Activated T-cell treated with anti-CD3 and anti-CD28 coated beads, Interleukin-2, amount 50 U/mL, for 1 hour (primary cell): ENCODE results near the gene KRTAP10-9.
"Not testable (repeated sequence)": the region's sequence is repeated elsewhere in the genome, so short reads cannot be mapped to it uniquely, and the experiment has no call there.

ENCODE experiments used
- DNase-seq: peaks from one replicate; pipeline ENCODE4 v3.0.0-alpha.2; 2020

KRTAP10-9 gene

DNA sequence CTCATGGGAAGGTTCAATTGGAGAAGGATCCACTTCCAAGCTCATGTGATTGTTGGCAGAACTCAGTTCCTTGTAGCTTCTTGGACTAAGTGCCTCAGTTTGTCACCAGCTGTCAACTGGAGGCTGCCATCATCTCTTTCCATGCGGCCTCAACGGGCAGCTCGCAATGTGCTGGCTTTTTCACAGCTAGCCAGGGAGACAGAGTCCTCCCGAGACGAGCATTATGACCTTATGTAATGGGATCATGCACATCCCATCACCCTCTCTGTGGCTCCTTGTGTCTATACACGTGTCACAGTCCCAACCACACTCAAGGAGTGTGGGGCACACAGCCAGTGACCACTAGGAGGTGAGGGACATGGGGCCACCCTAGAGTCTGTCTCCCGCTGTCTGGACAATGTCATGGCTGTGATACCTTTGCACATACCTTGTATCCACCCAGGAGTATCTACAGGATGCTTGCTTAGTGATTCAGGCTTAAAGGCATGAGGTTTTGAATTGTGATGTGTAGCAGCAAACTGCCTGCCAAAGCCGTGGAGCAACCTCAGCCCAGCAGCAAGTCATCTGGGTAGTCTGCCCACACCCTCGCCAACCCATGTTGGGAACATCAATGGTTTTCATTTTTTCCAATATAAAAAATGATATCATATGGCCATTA lies 30.7 kb upstream of the KRTAP10-9 start:
- DNase-seq = no peak

DNA sequence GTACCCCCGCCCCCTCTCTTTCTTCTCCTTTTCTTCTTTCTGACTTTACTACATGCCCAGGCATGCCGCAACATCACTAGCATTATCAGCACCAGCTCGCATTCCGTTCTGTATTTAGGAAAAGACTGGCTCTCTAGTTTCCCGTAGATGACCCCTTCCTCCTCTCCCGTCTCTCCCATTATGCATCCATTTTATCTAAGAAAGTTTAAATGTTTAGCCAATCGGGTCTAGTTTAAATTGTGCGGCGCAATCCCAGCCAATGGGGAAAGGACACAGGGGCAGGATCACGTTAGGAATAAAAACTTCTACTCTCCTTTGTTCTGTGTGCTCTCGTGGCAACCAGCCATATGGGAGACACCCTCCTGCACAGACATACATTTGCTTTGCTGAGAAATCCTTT lies 28.8 kb upstream of the KRTAP10-9 start:
- DNase-seq = no peak

DNA sequence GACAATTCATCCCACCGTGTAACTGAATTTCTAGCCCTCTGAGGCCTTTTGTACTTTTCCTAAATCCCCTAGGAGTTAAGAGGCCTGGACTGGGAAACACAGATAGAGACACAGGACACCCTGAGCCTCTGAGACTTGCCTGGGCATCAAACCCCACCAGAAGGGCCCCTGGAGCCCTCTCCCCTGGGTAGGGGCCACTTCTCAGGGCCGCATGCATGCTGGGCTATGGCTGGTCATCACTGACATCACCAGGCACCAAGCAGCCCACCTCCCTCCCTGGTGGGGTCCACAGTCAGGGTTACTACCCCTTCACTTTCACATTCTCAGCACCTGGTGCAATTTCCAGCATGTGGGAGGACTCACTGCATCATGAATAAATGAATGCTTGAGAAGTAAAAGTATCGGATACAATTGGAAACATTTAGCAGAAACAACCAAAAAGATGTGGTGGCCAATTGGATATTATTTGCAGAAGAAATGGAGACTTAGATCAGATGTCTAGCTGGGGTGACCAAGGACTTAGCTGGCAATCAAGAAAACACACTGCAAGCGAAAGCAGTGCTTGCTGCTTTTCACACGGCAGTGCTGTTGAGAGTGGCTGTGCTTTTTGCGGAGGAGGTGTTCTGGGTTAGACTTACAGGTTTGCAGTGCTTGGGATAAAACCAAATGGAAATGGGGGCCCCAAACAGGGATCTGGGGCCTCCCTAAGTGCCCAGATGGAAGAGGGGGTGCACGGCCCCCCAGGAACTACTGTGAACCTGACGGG lies 27.4 kb upstream of the KRTAP10-9 start:
- DNase-seq = no peak

DNA sequence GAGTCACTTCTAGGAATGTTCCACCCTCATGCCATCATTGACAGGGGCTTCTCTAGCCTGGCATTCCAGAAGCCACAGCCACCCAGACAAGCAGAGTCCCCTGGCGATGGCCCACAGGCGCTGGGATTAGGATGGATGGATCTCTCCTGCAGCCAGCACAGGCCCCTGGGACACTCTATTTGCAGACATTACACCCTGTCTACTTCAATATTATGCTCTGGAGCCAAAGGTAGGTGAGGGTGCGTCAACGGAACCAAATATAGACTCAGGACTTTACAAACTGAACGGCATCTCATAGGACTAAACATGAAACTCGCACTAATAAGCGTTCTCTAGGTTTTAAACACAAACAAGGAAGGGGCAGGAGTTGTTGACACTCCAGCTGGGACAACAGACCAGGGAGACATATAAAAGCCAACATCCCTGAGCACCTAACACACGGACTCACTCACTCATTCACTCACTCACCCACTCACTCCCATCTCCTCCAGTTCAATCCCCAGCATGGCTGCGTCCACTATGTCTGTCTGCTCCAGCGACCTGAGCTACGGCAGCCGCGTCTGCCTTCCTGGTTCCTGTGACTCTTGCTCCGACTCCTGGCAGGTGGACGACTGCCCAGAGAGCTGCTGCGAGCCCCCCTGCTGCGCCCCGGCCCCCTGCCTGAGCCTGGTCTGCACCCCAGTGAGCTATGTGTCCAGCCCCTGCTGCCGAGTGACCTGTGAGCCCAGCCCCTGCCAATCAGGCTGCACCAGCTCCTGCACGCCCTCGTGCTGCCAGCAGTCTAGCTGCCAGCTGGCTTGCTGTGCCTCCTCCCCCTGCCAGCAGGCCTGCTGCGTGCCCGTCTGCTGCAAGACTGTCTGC lies 26.5 kb upstream of the KRTAP10-9 start, which contains the start of gene KRTAP10-7:
Gene KRTAP10-7, plus strand, starts transcription at position 480 of the 861 bp plus-strand sequence. Its CDS starts 25 bp downstream, at position 505.
- not testable (repeated sequence) for DNase-seq

DNA sequence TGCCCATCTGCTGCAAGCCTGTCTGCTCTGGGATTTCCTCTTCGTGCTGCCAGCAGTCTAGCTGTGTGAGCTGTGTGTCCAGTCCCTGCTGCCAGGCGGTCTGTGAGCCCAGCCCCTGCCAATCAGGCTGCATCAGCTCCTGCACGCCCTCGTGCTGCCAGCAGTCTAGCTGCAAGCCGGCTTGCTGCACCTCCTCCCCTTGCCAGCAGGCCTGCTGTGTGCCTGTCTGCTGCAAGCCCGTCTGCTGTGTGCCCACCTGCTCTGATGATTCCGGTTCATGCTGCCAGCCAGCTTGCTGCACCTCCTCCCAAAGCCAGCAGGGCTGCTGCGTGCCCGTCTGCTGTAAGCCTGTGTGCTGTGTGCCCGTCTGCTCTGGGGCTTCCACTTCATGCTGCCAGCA lies 25.8 kb upstream of the KRTAP10-9 start:
- DNase-seq = not testable (repeated sequence)

DNA sequence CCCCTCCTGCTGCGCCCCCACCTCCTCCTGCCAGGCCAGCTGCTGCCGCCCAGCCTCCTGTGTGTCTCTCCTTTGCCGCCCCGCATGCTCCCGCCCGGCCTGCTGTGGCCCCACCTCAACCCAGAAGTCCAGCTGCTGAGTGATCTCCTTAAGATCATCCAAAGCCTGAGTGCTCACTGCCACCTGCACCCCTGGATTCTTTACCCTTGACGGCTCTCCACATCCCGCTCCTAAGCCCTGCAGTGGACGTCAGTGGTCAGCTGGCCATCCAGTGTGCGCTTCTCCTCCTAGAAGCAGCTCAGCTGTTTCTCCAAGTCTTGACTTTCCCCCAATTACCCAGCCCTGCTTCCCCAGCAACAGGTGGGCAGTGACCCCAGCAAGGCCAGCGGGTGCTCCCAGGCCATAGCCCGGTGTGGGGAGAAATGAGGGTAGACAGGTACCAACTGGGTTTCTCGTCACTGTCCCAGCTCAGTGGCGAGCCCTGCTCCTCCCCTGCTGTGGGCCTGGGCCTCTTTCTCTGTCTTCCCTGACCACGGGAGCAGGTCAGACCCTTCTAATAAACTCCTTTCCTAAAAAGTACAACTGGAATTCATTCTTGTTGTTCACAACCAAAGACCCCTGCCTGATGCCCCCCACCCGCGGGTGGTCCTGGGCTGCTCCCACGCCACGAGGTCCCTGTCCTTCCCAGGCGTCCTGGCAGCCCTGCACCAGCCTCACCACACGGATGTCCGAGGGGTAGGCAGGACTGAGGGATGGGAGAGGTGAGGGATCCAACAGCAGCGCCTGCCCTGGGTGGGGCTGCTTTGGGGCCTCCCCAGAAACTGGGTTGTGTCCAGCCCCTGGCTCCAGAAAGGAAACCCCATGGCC lies 25.1 kb upstream of the KRTAP10-9 start:
- no peak for DNase-seq

DNA sequence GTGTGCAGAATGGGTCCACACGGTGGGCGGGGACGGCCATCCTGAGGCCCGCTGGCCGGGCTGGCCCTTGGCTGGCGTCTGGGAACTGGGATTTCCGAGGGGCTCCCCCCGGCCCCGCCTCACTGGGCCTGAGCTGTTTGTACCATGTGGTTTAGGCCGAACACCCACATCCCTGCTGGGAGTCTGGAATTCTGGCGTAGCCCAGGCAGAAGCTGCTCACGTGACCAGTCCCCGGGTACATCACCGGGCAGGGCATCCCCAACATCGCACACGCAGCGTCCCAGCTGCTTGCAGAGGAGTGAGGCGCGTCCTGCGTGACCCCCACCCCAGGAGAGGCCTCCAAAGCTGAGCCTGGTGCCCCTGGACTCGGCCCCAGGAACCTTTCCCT lies 24.4 kb upstream of the KRTAP10-9 start:
- no peak for DNase-seq

DNA sequence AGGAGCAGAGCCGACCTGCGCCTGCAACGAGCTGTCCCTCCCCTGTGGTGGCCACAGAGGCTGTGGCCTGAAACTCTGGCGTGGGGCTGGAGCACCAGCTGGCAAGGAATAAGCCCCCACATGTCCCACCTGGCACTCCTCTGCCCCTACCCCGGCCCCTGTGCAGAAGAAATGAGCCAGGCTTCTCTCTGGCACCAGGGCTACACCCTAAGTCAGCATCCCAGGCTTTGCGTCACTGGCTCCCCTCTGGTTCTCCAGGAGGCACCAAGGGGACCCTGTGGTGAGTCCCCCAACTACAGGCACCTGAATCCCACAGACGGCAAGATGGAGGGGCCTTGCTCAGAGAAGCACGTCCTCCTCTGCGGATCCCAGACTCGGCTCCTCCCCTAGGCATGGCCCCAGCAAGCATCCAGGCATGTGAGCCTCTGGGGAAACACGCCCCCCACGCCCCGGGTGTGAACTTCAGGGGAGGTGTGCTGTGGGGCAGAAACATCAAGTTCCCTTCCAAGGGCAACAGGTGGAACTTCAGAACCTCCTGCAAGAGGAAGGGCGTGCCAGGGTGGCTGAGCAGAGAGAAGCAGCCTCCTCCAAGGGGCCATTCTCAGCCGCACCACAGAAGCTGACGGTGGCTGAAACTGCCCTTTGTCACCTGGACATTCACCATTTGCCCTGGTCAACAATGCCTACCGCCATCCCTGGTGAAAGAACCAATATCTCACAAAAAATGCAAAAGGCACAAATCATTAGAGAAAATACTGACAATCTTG lies 23.6 kb upstream of the KRTAP10-9 start:
- no peak for DNase-seq

DNA sequence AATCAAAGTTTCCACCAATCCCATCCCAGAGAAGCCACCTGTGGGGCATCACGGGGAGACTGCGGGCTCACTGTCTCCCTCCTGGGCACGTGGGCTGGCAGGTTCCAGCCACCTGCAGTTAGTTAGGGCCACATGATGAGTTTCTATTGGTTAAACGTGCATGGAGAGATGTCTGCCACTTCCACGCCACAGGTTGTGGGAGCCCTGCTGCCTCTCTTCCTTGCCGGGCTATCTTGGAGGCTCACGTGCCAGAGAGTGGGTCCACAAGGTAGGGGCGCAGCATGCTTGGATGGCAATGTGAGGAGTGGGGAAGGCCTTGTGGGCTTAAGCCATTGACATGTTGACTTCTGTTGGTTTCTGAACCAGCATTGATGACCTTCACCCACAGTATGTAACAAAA lies 23.0 kb upstream of the KRTAP10-9 start:
- DNase-seq = no peak

DNA sequence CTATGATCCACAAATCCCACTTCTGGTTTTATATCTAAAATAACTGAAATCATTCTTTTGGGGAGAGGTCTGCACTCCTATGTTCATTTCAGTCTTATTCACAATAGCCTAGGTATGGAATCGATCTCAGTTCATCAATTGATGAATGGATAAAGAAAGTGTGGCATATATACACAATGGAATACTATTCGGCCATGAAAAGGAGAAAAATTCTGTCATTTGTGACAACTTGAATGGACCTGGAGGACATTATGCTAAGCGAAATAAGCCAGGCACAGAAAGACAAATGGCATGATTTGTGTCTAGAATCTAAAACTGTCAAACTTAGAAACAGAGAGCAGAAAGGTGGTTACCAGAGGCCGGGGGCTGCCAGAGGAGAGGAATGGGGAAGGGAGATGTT lies 20.4 kb upstream of the KRTAP10-9 start:
- no peak for DNase-seq

DNA sequence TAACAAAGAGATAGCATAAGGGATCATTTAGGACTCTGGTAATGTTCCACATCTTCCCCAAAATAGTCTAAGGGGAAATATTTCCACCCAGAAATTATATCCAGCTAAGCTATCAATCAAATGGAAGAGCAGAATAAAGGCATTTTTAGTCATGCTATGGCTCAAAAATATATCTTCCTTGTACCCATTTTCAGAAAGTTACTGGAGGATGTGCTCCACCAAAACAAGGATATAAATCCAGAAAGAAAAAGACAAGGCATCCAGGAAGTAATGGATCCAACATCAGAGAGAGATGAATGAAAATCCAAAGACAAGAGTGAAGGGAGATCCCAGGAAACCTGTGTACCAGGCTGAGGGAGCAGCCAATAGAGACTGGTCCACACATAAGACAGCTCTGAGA lies 17.7 kb upstream of the KRTAP10-9 start:
- DNase-seq = no peak

DNA sequence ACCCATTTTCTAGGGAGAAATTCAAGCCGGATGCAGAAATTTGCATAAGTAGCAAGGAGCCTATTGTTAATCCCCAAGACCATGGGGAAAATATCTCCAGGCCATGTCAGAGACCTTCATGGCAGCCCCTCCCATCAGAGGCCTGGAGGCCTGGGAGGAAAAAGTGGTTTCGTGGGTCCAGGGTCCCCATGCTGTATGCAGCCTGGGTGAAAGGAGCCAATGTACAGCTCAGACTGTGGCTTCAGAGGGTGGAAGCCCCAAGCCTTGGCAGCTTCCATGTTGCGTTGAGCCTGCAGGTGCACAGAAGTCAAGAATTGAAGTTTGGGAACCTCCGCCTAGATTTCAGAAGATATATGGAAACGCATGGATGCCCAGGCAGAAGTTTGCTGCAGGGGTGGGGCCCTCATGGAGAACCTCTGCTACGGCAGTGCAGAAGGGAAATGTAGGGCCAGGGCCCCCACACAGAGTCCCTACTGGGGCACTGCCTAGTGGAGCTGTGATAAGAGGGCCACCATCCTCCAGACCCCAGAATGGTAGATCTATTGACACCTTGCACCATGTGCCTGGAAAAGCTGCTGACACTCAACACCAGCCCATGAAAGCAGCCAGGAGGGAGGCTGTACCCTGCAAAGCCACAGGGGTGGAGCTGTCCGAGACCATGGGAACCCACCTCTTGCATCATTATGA lies 16.6 kb upstream of the KRTAP10-9 start:
- DNase-seq = not testable (repeated sequence)

DNA sequence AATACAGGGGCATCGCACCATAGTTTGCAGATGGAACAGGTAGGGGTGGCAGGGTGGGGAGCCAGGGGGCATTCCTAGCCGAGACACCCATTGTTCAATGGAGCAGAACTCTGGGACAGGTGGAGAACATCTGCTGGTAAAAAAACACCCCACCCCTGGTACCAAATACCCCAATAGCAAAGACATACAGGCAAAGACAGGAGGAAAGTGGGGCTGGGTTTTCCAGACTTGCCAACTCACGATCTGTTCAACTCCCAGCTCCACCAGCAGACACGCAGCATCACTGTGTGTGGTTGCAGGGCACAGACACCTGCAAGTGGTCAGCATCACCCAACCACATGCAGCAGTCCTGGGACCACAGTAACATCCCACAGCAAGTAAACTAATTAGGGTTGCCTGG lies 15.3 kb upstream of the KRTAP10-9 start:
- DNase-seq = no peak

DNA sequence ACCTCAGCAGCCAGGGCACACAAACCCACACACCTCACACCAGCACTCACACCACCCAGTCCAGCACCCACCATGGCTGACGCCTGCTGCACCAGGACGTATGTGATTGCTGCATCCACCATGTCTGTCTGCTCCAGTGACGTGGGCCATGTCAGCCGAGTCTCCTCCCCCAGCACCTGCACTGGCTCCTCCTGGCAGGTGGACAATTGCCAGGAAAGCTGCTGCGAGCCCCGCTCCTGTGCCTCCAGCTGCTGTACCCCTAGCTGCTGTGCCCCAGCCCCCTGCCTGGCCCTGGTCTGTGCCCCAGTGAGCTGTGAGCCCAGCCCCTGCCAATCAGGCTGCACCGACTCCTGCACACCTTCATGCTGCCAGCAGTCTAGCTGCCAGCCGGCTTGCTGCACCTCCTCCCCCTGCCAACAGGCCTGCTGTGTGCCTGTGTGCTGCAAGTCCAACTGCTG lies 14.8 kb upstream of the KRTAP10-9 start, which contains the start of gene KRTAP10-8:
Gene KRTAP10-8, plus strand, starts transcription at position 51 of the 458 bp plus-strand sequence. Its CDS starts 22 bp downstream, at position 73.
- DNase-seq = no peak

DNA sequence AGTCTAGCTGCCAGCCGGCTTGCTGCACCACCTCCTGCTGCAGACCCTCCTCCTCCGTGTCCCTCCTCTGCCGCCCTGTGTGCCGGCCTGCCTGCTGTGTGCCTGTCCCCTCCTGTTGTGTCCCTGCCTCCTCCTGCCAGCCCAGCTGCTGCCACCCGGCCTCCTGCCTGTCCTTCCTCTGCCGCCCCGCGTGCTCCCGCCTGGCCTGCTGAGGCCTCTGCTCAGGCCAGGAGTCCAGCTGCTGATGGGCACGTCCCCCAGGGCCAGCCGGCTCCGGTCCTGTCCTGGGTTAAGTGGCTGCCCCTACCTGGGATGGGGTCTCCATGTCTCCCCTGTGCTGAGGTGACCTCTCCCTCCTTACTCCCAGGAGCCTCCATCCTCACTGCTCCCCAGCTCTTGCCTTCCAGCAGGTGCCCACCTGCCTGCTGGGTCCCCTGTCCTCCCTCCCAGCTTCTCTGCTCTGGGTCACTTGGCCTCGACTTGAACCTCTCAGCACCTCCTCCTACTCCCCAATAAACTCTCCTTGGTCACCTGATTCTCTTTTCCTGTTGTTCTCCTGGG lies 14.1 kb upstream of the KRTAP10-9 start:
- no peak for DNase-seq

DNA sequence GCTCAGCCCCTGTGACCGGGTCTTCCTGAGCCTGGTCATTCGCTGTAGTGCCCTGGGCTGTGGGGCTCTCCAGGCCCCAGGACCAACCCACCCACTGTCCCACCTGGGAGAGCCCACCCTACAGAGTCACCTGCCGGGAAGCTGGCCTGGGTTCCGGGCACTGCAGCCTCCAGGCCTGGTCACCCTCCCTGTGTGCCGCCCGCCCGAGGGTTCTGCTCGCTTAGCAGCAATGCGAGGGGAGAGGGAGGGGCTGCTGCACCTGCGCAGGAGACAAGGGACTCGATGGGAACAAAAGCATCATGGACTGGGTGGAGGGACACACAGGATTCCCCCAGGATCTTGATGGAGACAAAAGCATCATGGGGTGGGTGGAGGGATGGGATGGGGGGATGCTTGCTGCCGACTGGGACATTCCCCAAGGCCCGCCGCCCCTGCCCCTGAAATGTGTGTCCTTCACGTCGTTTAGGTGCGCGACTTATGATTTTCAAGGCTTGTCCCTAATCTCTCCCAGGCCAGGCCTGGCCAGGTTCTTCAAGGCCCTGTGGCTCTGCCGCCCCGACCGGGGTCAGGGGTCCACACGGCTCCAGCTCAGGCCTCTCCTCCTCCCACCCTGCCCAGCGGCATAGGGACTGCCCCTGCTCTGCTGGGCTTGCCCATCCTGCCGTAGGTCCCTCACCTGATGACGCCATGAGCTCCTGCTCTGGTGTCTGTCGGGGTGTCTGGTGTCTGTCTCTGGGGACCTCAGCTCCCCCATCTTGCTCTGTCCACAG lies 13.3 kb upstream of the KRTAP10-9 start:
- DNase-seq = no peak

DNA sequence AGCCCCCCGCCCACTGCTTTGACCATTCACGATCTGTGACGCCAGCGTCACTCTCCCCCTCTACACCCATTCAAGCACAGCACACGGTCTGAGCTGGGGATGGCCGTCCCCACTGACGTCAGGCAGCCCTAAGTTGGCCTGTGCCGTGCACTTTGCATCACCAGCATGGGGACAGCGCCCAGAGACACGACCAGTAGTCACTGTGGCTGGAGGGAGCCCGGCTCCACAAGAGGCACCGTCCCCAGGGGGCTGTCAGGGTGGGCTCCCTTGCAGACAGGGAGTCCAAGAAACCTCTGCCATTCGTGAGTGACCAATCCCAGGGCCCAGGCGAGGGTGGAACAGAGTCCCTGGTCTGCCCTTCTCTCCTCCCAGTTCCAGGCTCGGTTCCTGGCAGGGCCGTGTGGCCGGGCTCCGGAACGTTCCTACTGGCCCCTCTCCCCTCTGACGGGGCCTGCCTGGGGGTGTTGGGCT lies 12.7 kb upstream of the KRTAP10-9 start:
- DNase-seq = no peak

DNA sequence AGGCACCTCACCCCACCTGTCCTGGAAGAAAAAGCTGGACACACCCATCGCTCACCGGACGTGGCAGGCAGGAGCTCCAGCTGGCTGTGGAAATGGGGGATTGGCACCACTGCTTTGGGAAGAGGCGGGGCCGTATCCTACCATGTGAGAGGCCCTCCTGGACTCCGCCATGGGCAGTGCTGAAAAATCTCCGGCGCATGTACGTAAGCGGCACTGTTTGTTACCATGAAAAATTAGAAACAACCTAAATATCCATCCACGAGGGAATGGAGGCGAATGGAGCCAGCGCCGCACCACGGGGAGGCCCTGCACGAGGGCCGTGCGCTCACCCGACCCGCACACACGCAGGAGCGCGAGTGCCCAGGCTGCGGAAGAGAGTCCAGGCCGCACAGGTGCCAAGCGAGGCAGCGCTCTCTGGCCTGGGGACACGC lies 11.9 kb upstream of the KRTAP10-9 start:
- DNase-seq = no peak

DNA sequence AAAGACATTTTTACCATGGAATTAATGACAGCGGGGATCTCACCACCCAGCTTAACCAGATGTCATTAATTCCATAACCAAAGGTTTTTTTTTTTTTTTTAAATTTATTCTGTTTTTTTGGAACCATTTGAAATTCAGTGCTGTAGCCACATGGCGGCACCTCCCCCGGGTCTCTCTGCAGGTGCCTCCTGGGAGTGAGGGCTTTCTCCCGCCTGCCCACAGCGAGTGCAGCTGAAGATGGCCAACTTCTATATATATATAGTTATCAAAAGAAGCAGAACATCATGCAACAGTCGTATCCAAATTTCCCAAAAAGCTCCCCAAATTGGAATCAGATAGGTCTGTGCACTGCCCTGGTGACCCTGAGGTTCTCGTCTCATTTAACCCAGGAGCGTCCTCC lies 11.4 kb upstream of the KRTAP10-9 start:
- DNase-seq = no peak
